ENCODE measurements around the gene ADAMTS18. TPM values are rescaled to one million over a fixed set of nuclear protein-coding genes. Genes with fewer than 3 reads are reported as not detected.

ADAMTS18 gene
- polyA plus RNA-seq, 10 donors, result 0.74 to 4.5 (median 1.7) TPM

DNA sequence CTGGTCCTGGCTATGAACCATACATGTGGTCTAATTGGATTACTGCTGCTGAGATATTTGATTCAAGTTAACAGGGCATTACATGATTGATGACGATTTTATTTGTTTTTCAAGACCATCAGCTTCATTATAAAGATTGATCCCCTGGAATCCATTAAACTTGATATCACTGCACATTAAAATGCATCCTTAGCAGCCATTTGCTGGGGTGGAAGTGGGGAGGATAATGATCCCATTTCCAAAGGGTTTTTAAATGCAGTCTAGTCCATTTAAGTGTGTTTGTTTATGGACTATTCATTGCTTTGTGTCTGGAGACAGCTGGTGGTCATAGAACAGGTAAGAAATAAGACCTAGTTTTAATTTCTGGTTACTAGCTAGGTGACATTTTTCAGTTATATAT lies 40.9 kb downstream of the ADAMTS18 start:
- DNase-seq, result no peak

DNA sequence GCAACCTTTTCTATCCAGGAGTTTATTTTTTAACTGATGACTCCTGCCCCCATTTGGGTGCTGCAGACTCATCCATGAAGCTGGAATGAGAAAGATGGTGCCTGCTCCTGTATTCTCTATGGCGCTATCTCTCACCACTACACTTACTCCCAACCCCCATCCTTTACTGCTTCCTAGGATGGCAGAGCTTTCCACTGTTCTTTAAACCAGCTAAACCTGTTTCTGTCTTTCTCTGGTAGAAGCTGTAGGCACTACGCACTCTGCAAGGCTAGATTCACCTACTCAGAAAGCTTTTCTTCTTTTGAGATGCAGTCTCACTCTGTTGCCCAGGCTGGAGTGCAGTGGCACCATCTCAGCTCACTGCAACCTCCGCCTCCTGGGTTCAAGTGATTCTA lies 47.0 kb downstream of the ADAMTS18 start:
- DNase-seq, result no peak

DNA sequence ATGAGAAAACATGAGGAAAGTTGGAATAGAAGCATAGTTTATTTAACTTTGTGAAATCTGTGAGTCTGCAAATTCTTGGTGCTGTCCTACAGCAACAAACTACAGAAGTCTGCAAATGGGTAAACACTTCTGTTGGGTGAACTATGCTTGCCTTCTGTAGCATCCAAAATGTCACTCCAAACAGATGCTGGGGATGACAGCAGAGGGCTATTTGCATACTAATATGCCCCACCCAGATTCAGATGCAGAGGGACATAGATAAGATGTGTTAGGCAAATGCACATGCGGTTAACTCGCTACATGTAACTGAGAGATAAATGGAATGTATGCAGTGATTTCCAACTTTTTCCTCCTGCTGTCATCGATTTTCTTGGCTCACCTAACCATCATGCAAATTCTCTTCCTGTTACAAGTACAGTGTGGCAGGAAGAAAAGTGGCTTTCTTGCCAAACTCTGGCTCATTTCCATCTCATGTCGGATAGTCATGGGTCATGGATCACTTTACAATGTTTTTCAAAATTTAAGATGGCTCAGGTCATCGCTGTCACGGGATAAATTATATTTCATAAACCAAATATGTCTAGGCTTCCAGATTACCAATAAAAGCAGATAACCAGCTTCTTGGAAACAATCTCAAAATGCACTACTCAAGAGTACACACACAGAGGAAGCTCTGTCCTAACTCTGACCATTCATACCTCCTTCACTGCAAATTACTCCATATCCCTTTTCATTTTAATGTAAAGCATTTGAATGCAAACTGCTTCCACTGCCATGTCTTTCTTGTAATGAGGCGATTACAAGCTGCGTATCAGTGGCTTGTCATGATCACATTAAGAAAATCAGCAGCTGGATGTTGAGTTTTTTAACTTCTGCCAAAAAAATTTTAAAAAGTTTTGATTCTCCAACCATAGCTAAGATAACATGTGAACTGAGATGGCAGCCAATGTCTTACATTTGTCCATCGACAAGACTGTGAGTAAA lies 47.7 kb downstream of the ADAMTS18 start:
- no peak for DNase-seq

DNA sequence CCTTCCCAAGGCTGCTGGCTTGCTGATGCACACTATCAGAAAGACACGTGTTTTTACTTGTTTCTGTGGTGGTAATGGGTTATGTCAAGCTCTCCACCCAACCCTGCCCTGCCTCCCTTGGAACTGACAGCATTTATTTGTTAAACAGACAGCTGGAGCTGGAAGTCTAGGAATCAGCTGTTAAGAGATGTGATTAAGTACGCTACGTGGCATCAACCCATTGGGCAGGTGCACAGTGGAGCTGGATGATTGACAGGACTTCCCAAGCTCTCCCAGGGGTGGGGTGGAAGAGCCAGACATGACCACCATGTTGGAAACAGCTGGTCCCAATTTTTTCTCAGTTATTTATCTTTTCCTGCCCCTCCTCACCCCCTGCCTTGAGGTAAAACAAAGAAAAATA lies 49.4 kb downstream of the ADAMTS18 start:
- DNase-seq, result peak in 1 of 3 donors; percentile 14

DNA sequence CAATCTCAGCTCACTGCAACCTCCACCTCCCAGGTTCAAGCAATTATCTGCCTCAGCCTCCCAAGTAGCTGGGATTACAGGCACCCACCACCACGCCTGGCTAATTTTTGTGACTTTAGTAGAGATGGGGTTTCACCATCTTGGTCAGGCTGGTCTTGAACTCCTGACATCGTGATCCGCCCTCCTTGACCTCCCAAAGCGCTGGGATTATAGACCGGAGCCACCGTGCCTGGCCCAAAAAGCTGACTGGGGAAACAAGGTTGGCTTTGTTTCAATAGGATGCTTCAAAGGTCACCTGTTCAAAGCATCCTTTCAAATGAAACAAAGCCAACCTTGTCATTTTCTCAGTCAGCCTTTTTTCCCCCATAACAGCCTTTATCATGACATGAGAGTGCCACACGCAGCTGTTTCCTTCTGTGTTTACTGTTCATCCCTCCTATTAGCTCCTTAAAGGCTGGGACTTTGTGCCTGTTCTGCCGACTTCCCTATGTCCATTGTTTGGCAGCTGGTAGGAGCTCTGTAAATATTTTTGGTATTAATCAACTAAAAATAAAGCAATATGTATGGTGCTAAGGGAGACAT lies 51.1 kb downstream of the ADAMTS18 start:
- DNase-seq, result no peak

DNA sequence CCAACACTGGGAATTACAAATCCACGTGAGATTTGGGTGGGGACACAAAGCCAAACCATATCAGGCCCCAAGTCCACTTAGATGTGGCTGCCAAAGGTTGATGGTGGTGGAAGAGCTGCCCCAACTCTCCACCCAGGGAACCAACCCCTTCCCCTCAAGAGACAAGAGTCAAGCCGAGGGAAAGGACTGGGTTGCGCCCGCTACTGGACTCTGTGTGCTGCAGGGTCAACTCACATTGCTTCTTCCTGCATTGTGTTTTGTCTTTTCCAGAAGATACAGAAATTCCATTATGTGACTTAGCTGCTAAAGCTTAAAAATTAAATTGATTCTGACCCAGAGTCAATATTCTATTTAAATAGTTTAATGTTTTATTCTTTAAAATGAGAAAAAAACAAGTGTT lies 58.5 kb downstream of the ADAMTS18 start:
- no peak for DNase-seq

DNA sequence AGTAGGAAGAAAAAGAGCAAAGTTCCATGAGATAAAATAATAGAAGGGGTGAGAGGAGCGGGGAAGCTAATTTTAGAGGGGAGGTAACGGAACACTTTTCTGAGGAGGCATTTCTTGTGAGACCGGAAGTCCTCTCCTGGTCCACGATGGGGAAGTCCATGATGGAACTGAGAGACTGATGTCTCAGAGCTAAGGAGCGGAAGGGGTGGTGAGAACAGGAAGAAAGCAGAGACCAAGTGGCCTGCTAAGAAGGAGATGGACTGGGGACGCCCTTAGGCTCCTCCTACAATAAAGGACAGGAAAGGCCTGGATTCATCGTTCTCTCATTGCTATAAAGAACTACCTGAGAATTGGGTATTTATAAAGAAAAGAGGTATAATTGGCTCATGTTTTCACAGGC lies 59.4 kb downstream of the ADAMTS18 start:
- DNase-seq, result no peak

DNA sequence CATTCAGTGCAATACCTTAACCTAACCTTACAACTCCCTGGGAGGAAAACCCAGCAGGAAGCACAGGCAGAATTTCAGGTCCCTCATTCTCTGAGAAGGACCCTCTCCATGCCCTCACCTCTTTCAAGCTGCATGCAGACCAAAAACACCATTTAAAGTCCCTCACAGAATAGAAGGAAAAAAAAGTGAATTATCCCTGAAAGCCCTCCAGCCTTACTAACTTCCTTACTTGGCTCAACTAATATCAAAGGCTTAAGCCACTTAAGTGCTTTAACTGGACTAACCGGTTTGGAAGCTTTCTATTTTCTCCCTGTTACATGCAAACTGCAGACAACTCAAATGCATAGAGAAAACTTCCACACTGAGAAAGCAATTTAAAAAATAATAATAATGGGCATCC lies 60.5 kb downstream of the ADAMTS18 start:
- no peak for DNase-seq

DNA sequence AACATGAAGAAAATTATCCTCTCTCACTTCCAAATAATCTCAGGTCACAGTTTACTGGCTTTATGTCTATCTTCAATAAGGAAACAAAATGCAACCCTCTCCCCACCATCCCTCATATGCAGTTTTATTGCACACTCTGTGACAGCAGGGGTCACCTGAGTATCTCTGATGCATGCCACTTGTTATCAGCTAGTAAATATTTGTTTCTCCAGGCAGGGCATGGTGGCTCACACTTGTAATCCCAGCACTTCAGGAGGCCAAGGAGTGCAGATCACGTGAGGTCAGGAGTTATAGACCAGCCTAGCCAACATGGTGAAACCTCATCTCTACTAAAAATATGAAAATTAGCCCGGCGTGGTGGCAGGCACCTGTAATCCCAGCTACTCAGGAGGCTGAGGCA lies 61.1 kb downstream of the ADAMTS18 start:
- DNase-seq, result no peak

DNA sequence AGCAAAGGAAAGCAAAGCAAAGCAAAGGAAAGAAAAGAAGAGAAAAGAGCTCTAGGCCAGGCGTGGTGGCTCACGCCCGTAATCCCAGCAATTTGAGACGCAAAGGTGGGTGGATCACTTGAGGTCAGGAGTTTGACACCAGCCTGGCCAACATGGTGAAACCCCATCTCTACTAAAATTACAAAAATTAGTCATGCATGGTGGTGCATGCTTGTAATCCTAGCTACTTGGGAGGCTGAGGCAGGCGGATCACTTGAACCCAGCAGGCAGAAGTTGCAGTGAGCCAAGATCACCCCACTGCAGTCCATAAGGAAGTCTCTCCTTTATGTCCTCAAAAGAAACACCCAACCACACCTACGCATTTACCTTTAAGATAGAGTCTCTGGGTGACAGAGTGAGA lies 70.1 kb downstream of the ADAMTS18 start:
- no peak for DNase-seq

DNA sequence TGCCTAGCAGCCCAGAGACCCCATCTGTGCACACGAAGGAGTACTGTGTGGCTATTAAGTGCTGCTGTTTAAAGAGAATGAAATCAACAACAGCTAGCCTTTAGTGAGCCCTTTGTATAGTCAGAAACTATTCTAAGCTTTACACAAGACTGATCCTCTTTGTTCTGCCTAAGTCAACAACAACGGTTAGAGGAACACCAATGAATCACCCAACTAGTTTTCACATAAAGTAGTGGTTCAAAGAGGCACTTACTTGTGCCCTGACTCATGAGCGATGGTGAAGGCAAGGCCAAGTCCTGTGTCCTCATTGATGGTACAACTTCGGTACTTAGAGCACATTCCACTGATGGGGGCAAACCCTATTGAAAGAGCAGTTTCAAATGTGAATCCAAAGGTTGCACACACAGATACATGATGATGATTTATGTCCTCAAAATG lies 75.8 kb downstream of the ADAMTS18 start:
- DNase-seq, result peak in 1 of 3 donors; percentile 6

DNA sequence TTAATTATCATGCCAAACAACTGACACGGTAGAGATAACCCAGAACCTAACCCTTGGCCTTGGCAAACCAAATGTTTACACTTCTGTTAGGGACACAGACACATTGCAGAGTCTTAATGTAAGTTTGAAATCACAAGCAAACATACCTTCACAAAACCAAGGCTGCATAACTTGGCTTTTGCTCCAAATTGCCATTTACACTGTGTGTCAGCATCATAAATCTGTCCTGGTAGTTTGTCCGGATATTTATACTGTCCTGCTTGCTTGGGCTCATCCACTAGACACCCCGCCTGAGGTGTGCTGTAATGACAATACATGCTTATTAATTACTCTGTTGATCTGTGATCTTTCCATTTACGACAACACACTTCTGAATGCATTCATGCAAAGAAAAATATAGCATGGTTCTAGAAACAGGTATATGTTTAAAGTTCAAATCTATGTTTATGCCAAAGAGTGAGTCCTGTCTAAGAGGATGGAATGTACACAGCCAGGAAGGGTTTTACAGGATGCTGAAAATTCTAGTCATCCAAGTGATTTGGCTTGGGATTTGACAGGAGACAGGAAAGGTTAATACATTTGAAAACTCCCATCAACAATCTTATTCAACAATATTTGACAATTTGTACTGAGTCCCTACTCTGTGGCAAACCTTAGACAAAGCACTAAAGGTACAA lies 81.1 kb downstream of the ADAMTS18 start:
- DNase-seq, result no peak

DNA sequence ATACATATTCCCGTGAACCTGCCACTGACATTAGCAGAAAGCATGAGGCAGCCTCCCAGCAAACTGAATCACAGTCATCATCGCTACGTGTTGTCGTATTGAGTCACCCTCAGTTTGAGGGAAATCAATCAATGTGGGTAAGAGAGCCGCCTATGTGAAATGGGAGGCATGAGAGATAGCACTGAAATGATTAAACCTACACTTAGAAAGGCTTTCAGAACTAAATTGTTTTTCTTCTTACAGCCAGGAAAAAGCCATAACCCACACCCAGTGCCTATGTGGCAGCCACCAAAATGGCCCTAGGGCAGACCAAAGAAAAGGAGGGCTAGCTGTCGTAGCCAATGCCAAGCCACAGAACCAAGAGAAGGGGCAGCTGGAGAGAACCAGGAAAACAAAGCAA lies 90.5 kb downstream of the ADAMTS18 start:
- peak in 1 of 3 donors; percentile 7 for DNase-seq

DNA sequence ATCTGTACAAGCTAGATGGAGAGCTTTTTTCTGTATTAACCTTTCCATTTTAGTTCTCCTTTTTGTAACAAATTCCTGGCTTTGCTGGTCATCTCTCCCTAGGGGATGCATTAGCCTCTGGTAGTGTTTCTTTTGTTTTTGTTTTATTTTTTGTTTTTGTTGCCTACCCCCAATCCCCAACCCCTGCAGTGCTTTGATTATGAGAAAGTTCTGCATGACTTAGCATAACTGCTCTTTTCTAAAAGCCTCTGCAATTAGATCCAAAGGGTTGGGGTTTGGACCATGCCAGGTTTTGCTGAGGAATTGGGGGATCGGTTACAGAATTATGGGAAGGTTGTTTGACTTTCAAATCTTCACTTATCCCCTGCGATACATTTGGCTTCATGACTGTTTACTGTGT lies 98.2 kb downstream of the ADAMTS18 start:
- DNase-seq, result no peak

DNA sequence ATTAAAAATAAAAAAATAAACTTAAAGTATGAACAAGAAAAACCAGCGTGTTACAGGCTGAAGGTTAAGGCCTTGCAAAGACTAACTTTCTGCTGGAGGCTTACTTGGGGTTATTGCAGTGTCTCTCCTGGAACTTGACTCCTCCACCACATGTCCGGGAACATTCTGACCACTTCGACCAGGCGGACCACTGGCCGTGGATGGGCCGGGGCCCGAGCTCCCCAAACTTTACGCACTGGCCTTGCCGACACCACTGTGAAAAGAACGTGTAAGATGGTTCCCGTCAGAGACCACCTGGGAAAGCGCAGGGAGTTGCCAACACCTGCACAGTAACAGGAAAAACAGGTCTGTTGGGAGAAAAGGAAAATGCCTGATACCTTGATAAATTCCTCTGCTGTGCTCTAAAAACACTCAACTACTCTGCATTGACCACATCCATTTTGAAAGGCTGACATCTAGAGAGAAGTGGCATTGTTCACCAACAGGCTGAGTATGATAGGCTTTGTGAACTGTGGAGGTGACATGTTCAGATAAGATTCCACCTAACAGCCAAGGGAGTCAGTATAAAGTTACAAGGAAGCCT lies 99.1 kb downstream of the ADAMTS18 start:
- no peak for DNase-seq

DNA sequence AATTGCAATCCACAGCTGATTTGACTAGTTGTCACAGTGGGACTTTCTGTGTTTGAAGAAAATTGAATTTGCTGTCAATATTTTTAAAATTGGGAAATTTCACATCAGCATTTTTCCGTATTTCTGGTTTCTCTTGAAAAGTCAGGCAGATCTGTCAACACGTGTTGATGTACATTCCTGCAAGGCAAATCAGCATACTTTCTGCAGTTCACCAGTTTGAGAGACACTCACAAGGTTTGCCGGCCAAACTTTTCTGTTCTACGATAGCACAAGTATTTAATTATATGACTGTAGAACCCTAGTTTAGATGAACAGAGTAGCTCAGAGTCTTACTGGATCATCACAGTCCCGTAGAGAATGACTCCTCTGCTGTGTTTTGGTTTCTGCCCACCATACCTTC lies 102.0 kb downstream of the ADAMTS18 start:
- DNase-seq, result peak in 1 of 3 donors; percentile 28

DNA sequence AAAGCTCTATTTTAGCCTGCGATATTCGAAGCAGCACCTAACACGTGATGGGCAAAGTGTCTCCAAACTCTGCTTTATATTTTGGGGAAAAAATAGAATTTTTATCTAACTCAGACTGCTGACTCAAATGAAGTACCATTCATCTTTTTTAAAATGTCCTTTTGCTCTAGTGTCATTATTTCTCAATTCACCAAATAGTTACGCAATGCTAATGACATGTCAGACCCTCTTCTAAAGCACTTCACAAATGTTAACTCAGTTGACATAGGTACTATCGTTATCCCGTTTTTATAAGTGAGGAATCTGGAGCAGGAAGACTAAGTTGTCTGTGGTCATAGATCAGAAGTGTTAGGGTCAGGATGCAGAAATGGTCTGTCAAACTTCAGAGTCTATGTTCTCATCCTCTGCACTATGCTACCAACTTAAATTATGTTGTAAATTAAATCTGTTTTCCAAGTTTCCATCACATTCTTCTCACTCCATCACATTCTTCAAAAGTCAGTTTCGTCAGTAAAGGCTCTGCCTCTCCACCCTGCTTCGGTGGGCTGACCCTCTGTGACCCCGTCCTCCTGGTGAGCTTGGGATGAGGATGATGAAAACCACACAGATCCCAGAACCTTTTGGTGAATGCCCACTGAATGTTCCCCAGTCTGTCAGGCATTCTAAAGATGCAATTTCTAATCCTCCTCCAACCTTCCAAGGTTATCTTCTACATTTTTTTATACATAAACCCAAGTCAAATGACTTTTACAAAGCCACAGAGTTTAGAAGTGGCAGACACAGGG lies 102.8 kb downstream of the ADAMTS18 start:
- DNase-seq, result no peak

DNA sequence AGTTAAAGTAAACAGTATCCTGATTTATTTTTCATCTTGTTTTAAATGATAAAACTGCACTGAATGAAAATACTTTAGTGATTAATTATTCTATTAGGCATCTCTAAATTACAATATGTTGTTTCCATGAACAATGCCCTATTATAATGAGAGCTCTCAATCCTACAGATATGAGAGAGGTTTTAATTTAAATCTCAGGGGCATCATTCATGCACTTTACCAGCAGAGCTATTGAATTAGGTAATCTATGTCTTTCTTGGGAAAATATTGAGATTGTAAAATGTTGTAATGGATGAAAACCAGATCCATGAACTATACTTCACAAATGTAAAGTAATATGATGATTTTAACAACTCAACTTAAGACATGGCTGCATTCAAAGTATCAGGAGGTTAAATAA lies 103.8 kb downstream of the ADAMTS18 start:
- no peak for DNase-seq

DNA sequence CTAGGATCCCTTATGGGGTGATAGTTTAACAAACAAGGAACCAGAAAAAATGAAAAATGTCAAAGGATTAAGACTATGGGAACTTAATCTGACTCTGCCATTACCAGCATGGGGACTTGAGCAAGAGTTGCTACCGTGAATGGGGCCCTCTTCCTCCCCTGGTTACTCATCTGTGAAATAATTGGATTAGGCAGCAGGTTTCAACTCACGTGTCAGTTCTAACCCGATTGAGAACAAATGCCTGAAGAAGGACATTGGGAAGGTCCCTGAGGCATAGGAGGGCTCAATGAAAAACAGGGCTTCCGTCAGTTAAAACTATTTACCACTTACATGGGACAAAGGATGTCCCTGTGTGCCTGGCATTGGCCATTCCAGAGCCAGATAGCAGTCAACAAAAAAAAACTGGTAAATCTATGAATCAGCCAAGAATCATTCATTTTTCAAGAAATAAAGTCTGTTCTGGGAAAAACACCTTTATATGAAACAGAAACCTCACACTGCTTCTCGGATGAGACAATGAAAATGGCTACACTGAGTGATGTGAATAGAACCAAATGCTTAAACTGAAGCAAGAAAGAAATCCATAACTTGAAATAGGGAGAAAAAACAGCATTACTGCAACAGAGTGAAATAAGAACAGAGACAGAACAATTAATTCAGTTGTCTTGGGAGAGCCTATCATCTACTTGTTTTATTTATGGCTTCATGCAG lies 104.3 kb downstream of the ADAMTS18 start:
- DNase-seq, result no peak

DNA sequence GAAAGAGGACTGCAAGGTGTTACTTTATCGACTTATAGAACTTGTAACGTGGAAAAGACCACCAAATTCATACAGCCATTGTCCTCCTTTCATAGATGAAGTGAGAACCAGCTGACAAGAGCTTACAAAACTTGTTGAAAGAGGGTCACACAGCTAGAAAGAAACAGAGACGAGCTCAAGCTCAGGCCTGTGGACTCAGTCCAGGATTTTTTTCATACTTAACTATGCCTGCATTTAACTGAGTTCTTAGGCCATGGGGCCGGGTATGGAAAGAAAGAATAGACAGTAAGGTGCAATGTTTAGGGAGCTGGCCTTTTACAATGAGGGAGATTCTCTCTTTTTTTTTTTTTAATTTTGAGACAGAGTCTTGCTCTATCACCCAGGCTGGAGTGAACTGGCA lies 106.1 kb downstream of the ADAMTS18 start:
- no peak for DNase-seq

DNA sequence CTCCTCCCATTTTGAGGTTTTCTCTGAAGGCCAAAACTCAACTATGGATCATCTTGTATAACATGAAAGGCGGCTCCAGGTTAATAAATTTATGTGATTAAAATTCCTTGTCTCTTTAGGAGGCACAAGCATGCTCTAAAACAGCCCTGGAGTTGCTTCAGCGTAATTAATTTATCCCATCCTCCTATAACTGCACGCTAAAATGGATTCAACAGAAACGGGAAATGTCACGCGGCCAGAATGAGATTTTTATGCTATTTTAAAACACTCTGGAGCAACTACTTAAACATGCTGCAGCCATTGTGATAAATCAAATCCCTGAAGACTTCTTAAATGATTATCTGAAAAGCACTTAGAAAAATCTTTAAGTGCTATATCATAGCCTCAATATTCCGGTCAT lies 106.6 kb downstream of the ADAMTS18 start:
- peak in 2 of 3 donors; percentile 26 to 32 for DNase-seq
